DMS53 treated with DMSO at 0.1 percent for 48 hours (cell line): ENCODE measurements around the gene MCM6.
"Not testable (repeated sequence)": the region's sequence is repeated elsewhere in the genome, so short reads cannot be mapped to it uniquely, and the experiment has no call there.

ENCODE experiments used
- DNase-seq: peaks from one replicate; lab custom pipeline; 2025; ENCODE audit not compliant: unreplicated experiment; lab: John Stamatoyannopoulos, UW

The MCM6 gene

GRCh38 chr2:135876066-135876711 is at the start of gene MCM6:
Gene MCM6 (minus strand): TSS chr2:135876443. CDS start chr2:135876365, 78 bp downstream.
- peak; percentile 60 for DNase-seq

GRCh38 chr2:135925571-135925970 is 49.3 kb upstream of the MCM6 start:
- no peak for DNase-seq

DNA sequence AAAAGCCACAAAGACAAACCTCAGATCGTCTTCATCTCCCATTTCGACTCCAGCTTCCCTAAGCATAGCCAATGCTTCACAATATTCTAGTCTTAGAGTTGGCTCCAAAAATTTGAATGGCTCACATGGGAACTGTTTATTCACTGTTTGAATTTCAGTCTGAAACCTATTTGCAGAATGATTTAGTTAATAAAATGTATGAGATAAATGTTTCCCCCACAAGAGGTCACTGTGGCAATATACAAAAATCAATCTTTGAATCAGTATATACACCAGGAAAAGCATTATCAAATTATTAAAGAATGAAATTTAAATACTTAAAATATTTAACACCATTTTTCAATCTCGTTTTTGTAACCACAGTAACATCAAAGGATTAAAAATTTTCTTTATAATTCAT is 40.0 kb upstream of the MCM6 start:
- DNase-seq = no peak

DNA sequence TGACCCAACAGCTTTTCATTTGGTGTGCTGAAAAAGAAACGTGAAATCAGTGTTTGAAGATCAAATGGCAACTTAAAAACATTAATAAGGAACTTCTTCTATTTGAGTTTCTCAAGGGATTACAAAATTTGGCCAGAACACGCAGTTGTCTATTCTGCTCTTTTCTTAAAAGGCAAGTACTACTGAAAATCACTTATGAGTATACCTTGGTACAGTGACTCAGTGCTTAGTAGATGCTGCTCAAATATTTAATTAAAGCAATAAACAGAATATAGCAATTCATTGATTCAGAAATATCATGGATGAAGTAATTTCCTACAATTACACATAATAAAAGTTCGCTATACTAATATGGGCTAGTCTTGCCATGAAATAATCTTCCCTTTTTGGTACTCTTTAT is 38.2 kb upstream of the MCM6 start:
- no peak for DNase-seq

DNA sequence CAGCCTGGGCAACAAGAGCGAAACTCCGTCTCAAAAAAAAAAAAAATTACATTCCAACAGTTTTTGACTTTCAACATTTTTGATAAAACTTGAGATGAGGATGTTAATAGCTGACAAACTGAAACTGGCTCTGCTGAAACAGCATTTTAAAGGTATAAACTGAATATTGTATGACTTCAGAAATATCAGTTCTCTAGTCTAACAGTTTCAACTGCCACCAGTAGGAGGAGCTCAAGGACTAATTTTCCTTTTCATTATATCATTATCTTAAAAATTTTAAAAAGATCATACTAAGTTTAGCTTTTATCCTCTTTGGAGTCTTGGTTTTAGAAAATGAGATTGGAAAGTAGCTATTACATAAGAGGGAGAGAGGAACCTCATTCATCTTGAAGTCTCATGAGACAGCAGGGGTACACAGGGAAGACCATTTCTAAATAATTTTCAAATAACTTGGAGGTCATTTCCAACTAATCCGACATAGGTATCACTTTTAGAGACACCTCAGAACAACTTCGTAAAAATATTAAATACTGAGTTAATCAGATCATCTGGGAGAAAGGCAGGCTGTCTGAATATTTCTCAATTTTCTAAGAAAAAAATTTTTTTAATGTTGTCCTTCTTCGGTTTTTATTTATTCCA is 37.6 kb upstream of the MCM6 start:
- peak; percentile 1 for DNase-seq

DNA sequence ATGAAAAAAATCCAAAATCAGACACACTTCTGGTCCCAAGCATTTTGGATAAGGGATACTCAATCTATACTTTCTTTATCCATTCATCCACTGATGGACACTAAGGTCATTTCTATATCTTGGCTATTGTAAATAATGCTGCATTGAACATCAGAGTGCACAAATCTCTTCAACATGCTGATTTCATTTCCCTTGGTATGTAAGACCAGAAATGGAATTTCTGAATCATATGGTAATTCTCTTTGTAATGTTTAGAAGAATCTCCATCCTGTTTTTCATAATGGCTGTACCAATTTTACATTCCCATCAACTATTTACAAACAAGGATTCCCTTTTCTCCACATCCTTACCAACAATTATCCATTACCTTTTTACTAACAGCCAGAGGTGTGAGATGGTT is 33.7 kb upstream of the MCM6 start:
- DNase-seq = no peak

- no peak for DNase-seq
Observed at GRCh38 chr2:135905679-135906078, 29.4 kb upstream of the MCM6 start.

DNA sequence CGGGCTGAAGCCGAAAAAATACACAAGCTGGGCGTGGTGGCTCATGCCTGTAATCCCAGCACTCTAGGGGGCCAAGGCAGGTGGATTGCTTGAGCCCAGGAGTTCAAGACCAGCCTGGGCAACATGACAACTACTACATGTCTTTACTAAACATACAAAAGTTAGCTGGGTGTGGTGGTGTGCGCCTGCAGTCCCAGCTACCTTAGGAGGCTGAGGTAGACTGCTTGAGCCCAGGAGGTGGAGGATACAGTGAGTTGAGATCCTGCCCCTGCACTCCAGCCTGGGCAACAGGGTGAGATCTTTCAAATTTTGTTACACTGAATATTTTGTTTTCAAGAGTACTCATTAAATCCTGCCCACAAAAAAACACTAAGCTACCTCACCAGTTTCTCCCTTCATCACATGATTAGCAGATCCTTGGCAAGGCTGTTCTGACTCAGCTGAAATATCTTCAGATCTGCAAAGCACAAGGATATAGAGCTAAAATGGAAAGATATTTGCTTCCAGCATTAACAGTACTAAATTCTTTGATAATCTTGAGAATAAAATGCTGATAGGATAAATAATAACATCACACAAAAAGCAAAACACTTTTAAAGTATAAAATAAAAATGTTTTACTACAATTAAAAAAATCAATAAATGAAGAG is 28.2 kb upstream of the MCM6 start:
- DNase-seq = no peak

- no peak for DNase-seq
Observed at GRCh38 chr2:135903650-135904049, 27.4 kb upstream of the MCM6 start.

- no peak for DNase-seq
Observed at GRCh38 chr2:135899567-135899966, 23.3 kb upstream of the MCM6 start.

DNA sequence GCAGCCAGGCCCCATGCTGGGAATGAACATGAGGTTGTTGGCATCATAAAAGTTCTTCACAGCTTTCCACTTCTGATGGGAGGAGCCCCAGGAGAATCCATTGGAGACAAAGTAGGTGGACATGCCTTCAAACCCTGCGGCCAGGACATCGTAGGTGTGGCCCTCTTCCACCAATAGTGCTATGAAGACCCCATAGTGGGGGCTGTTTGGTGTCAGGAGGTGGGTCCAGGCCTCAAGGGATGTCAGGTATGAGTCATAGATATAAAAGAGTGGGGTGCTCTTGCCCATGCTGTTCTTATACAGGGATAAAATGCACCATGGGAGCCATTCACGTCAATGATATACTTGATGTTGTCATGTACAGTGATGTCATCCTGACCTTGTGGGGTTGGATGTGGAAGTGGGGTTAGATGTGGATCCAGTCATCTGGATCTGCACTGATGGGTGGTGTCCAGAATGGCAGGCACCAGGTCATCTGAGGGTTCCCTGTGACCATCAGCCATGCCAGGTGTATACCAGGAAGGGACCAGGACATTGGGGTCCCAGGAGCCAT is 22.1 kb upstream of the MCM6 start:
- DNase-seq = no peak

- no peak for DNase-seq
Observed at GRCh38 chr2:135894930-135895329, 18.7 kb upstream of the MCM6 start.

- no peak for DNase-seq
Observed at GRCh38 chr2:135893374-135893794, 17.1 kb upstream of the MCM6 start.

DNA sequence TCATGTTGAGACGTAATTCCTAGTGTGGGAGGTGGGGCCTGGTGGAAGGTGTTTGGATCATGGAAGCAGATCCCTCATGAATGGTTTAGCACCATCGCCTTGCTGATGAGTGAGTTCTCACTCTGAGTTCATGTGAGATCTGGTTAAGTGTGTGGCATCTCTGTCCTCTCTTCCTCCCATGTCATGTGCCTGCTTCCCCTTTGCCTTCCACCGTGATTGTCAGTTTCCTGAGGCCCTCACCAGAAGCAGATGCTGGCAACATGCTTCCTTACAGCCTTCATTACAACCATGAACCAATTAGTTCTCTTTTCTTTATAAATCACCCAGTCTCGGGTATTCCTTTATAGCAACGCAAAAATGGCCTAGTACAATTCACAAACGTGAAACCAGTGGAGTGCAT is 14.6 kb upstream of the MCM6 start:
- DNase-seq = no peak

DNA sequence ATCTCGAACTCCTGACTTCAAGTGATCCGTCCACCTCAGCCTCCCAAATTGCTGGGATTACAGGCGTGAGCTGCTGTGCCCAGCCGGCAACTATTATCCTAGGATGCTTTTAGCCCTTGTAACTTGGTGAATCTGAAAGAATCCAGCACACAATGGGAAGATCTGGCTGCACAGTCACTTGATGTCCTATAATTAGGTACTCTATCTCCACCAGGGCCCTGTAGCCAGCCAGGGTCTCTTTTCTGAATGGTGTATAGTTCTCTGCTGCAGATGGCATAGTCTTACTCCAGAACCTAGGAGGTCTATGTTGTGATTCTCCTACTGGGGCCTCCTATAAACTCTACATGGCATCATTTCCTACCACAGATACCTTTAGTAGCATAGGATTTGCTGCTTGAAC is 13.9 kb upstream of the MCM6 start:
- DNase-seq = no peak

- not testable (repeated sequence) for DNase-seq
Observed at GRCh38 chr2:135888587-135888986, 12.3 kb upstream of the MCM6 start.

GRCh38 chr2:135885709-135886108 is 9.5 kb upstream of the MCM6 start:
- no peak for DNase-seq

GRCh38 chr2:135882415-135882814 is 6.2 kb upstream of the MCM6 start:
- DNase-seq = no peak

GRCh38 chr2:135876770-135877169 is 527 bp upstream of the MCM6 start:
- not testable (repeated sequence) for DNase-seq

DNA sequence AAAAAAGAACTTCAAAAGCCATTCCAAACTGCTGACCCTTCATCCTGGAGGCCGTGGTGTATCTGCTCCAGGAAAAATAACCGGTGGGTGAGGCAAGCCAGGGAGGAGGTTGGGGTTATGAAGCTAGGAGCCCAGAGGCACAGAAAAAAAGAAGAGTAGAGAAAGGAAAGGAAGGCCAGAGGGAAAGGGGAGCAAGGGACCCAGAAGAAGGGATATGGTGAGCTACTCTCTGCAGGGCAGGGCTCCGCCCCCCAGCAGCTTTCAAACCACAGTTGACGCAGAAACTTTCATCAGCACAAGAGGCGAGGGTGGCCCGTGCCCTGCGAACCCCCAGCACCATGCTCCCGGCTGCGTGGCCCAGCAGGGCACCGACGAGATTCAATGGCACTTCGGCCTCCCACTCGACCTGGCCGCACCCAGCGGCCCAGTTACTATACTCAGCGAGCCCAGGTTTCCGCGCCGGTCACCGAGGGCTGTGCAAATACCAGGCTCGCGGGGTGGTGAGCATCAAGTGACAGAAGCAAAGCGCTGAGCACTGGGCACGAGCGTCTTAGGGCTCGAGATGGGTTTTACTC is 665 bp downstream of the MCM6 start:
- DNase-seq = no peak

- no peak for DNase-seq
Observed at GRCh38 chr2:135874777-135875365, 1.4 kb downstream of the MCM6 start.
